ENCODE measurements around the gene TTLL11.
"Not testable (repeated sequence)": the region's sequence is repeated elsewhere in the genome, so short reads cannot be mapped to it uniquely, and the experiment has no call there.

TTLL11 gene

GRCh38 chr9:121998513-121999049, 94.5 kb downstream of the TTLL11 start:
- no peak for DNase-seq

GRCh38 chr9:121997791-121998190, 95.3 kb downstream of the TTLL11 start:
- no peak for DNase-seq

- peak; percentile 9 to 29 for DNase-seq
These were observed 96.3 kb downstream of the TTLL11 start for GRCh38 chr9:121996783-121997182.

GRCh38 chr9:121995997-121996396, 97.1 kb downstream of the TTLL11 start:
- no peak for DNase-seq

GRCh38 chr9:121992571-121993212, 100.4 kb downstream of the TTLL11 start:
- peak; percentile 25 to 81 for DNase-seq

- no peak for DNase-seq
These were observed 101.8 kb downstream of the TTLL11 start for GRCh38 chr9:121991307-121991661.

GRCh38 chr9:121990600-121991306, 102.4 kb downstream of the TTLL11 start:
- no peak for DNase-seq

GRCh38 chr9:121989010-121989409, 104.1 kb downstream of the TTLL11 start:
- no peak for DNase-seq

- no peak for DNase-seq
These were observed 105.8 kb downstream of the TTLL11 start for GRCh38 chr9:121987314-121987713.

GRCh38 chr9:121985792-121986494, 107.2 kb downstream of the TTLL11 start:
- no peak for DNase-seq

- no peak for DNase-seq
These were observed 108.2 kb downstream of the TTLL11 start for GRCh38 chr9:121984726-121985402.

GRCh38 chr9:121983736-121984135, 109.4 kb downstream of the TTLL11 start:
- no peak for DNase-seq

GRCh38 chr9:121981118-121981883, 111.8 kb downstream of the TTLL11 start:
- no peak for DNase-seq

GRCh38 chr9:121980665-121981064, 112.4 kb downstream of the TTLL11 start:
- DNase-seq: not testable (repeated sequence)

- no peak for DNase-seq
These were observed 113.4 kb downstream of the TTLL11 start for GRCh38 chr9:121979736-121980135.

- DNase-seq: peak in 1 of 2 donors; percentile 28
These were observed 116.4 kb downstream of the TTLL11 start for GRCh38 chr9:121976751-121977150.

- no peak for DNase-seq
These were observed 117.3 kb downstream of the TTLL11 start for GRCh38 chr9:121975801-121976277.

GRCh38 chr9:121974421-121974820, 118.7 kb downstream of the TTLL11 start:
- no peak for DNase-seq

GRCh38 chr9:121972501-121972981, 120.6 kb downstream of the TTLL11 start:
- DNase-seq: no peak

- DNase-seq: no peak
These were observed 125.1 kb downstream of the TTLL11 start for GRCh38 chr9:121968056-121968455.

- DNase-seq: no peak
These were observed 126.4 kb downstream of the TTLL11 start for GRCh38 chr9:121966706-121967105.

GRCh38 chr9:121963528-121963995, 129.5 kb downstream of the TTLL11 start:
- no peak for DNase-seq

Measured in inflammatory macrophage treated with lipopolysaccharide for 1 hour (primary cell).